ENCODE measurements around the gene SRPX2.

DNA sequence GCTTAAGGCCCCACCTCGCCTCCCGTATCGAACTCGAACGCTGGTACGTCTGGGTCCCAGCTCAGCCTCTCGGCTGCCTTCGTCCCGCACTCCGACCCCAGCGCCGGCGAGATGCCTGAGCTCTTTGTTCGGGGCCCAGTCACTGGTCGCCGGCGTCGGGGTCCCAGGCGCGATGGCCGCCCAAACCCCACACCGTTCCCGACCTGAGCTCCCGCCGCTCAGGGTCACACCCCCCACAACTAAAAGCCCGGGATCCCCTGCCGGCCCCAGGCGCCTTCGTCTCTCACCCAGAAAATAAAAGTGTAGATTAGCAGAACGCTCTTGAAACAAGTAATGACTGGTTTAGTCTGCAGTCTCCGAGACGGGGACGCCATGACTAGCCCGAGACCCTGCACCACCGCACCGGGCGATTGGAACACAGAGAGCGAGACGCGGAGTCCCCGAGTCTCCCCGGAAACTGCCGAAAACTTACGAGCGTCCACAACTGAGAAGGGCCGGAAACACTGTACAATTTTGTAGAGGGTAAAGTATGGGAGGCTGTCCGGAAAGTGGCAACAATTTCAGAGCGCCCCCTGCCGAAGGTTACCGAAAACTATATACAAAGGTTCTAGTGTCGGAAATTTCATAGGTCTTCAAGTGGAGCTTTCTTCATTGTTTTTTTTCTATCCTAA is 7.5 kb upstream of the SRPX2 start, which contains the start of gene TSPAN6:
- TF ChIP-seq EZH2 (IDR thresholded peaks at IDR 0.05; ENCODE audit: low read depth), result no peak
- TF ChIP-seq, protein P1, sequence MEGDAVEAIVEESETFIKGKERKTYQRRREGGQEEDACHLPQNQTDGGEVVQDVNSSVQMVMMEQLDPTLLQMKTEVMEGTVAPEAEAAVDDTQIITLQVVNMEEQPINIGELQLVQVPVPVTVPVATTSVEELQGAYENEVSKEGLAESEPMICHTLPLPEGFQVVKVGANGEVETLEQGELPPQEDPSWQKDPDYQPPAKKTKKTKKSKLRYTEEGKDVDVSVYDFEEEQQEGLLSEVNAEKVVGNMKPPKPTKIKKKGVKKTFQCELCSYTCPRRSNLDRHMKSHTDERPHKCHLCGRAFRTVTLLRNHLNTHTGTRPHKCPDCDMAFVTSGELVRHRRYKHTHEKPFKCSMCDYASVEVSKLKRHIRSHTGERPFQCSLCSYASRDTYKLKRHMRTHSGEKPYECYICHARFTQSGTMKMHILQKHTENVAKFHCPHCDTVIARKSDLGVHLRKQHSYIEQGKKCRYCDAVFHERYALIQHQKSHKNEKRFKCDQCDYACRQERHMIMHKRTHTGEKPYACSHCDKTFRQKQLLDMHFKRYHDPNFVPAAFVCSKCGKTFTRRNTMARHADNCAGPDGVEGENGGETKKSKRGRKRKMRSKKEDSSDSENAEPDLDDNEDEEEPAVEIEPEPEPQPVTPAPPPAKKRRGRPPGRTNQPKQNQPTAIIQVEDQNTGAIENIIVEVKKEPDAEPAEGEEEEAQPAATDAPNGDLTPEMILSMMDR (conservative IDR thresholded peaks at IDR 0.05), result peak; percentile 72

Data from PC-9 (cell line).